Ishikawa (cell line): ENCODE results near the gene TNNC1.

ENCODE experiments used
- CEBPB ChIP-seq: IDR thresholded peaks from 2 replicates; pipeline ENCODE4 v1.6.1; 2012
- CREB1 ChIP-seq: IDR thresholded peaks from 2 replicates; pipeline ENCODE4 v1.6.1; 2012; ENCODE audit warnings: low read depth
- EGR1 ChIP-seq: IDR thresholded peaks from 2 replicates; pipeline ENCODE4 v1.6.1; 2012
- EP300 ChIP-seq: IDR thresholded peaks from 2 replicates; pipeline ENCODE4 v1.6.1; 2012; ENCODE audit warnings: borderline replicate concordance
- FOXM1 ChIP-seq: IDR thresholded peaks from 2 replicates; pipeline ENCODE4 v1.6.1; 2012; ENCODE audit warnings: low read depth, borderline replicate concordance
- MAX ChIP-seq: IDR thresholded peaks from 2 replicates; pipeline ENCODE4 v1.6.1; 2012
- NFIC ChIP-seq: IDR thresholded peaks from 2 replicates; pipeline ENCODE4 v1.6.1; 2012
- RAD21 ChIP-seq: IDR thresholded peaks from 2 replicates; pipeline ENCODE4 v1.6.1; 2012; ENCODE audit warnings: low read depth
- REST ChIP-seq: IDR thresholded peaks from 2 replicates; pipeline ENCODE4 v1.6.1; 2012; ENCODE audit warnings: low read depth, mild to moderate bottlenecking
- TAF1 ChIP-seq: IDR thresholded peaks from 2 replicates; pipeline ENCODE4 v1.6.1; 2012; ENCODE audit warnings: low read depth, mild to moderate bottlenecking
- TCF12 ChIP-seq: IDR thresholded peaks from 2 replicates; pipeline ENCODE4 v1.6.1; 2012; ENCODE audit warnings: low read depth
- TEAD4 ChIP-seq: IDR thresholded peaks from 2 replicates; pipeline ENCODE4 v1.6.1; 2012
- USF1 ChIP-seq: IDR thresholded peaks from 2 replicates; pipeline ENCODE4 v1.6.1; 2012
- YY1 ChIP-seq: IDR thresholded peaks from 2 replicates; pipeline ENCODE4 v1.6.1; 2012; ENCODE audit warnings: low read depth
- ZBTB7A ChIP-seq: IDR thresholded peaks from 2 replicates; pipeline ENCODE4 v1.6.1; 2012; ENCODE audit warnings: low read depth

The TNNC1 gene

GRCh38 chr3:52479037-52479876, 25.4 kb upstream of the TNNC1 start:
- no peak for TF ChIP-seq CEBPB
- TF ChIP-seq FOXM1: no peak
- TF ChIP-seq NFIC: no peak
- TF ChIP-seq YY1: no peak
- no peak for TF ChIP-seq ZBTB7A
- TF ChIP-seq EP300: no peak
- no peak for TF ChIP-seq EGR1
- no peak for TF ChIP-seq RAD21
- no peak for TF ChIP-seq CREB1
- TF ChIP-seq TAF1: no peak
- TF ChIP-seq MAX: no peak
- no peak for TF ChIP-seq REST
- no peak for TF ChIP-seq TCF12
- TF ChIP-seq USF1: no peak
- TF ChIP-seq TEAD4: no peak

- TF ChIP-seq FOXM1 (no peak), MAX (no peak), YY1 (no peak), CEBPB (no peak), TEAD4 (no peak), TAF1 (no peak), TCF12 (no peak), EGR1 (no peak), EP300 (no peak), REST (no peak), RAD21 (no peak), NFIC (no peak), USF1 (no peak)
Measured at GRCh38 chr3:52477796-52478095, 23.9 kb upstream of the TNNC1 start.

- TF ChIP-seq NFIC: no peak
- TF ChIP-seq TCF12: no peak
- no peak for TF ChIP-seq REST
Measured at GRCh38 chr3:52477076-52477795, 23.4 kb upstream of the TNNC1 start.

- TF ChIP-seq MAX: no peak
- TF ChIP-seq ZBTB7A: no peak
- no peak for TF ChIP-seq USF1
- TF ChIP-seq CREB1: no peak
- TF ChIP-seq TCF12: no peak
- TF ChIP-seq RAD21: no peak
- TF ChIP-seq FOXM1: no peak
- no peak for TF ChIP-seq YY1
- no peak for TF ChIP-seq TAF1
- no peak for TF ChIP-seq REST
- no peak for TF ChIP-seq EP300
- TF ChIP-seq CEBPB: no peak
- TF ChIP-seq EGR1: no peak
- no peak for TF ChIP-seq NFIC
Measured at GRCh38 chr3:52473026-52473425, 19.2 kb upstream of the TNNC1 start.
